GM20000 (cell line): ENCODE data around the gene COX4I1.
A peak's percentile ranks its signal among the peaks of the same experiment; 100 is the strongest.

ENCODE experiments used
- DNase-seq: peaks from one replicate; pipeline ENCODE4 v3.0.0; 2012; ENCODE audit warnings: low spot score
- TF ChIP-seq, protein P1 (sequence below): IDR thresholded peaks from 2 replicates; pipeline ENCODE4 v1.5.1; 2012; ENCODE audit warnings: mild to moderate bottlenecking, control low read depth; ENCODE audit errors: extremely low read depth, missing control alignments

COX4I1 gene

DNA sequence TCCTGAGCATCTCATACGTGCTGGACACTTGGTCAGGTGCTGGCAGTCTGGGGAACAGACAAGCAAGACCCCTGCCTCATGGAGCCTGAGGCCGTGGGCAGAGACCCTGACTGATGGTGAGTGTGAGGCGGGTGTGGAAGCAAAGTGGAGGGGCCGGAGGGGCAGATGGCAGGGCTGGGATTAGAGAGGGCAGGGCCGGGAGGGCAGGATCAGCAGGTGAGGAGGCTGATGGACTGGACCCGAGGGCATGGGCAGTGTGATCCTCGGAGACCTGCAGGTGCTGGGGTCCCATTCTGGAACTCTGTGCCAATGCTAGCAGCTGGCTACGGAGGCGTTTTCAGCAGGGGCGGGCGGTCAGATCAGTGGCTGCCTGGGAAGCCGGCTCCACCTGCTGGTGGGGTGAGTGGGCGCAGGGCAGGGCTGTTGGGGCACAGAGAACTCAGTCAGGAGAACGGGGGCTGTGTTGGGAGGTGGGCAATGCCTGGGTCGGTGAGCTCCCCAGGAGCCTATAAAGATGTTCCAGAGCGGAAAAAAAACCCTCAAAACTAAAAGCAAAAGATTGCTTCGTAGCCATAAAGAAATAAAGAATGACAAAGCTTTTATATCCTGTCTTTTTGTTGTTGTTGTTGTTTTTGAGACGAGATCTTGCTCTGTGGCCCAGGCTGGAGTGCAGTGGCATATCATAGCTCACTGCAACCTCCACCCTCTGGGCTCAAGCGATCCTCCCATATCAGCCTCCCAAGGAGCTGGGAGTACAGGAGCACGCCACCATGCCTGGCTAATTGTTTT, 39.7 kb upstream of the COX4I1 start:
- TF ChIP-seq, protein P1, sequence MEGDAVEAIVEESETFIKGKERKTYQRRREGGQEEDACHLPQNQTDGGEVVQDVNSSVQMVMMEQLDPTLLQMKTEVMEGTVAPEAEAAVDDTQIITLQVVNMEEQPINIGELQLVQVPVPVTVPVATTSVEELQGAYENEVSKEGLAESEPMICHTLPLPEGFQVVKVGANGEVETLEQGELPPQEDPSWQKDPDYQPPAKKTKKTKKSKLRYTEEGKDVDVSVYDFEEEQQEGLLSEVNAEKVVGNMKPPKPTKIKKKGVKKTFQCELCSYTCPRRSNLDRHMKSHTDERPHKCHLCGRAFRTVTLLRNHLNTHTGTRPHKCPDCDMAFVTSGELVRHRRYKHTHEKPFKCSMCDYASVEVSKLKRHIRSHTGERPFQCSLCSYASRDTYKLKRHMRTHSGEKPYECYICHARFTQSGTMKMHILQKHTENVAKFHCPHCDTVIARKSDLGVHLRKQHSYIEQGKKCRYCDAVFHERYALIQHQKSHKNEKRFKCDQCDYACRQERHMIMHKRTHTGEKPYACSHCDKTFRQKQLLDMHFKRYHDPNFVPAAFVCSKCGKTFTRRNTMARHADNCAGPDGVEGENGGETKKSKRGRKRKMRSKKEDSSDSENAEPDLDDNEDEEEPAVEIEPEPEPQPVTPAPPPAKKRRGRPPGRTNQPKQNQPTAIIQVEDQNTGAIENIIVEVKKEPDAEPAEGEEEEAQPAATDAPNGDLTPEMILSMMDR: peak; percentile 79
- peak; percentile 66 for DNase-seq

DNA sequence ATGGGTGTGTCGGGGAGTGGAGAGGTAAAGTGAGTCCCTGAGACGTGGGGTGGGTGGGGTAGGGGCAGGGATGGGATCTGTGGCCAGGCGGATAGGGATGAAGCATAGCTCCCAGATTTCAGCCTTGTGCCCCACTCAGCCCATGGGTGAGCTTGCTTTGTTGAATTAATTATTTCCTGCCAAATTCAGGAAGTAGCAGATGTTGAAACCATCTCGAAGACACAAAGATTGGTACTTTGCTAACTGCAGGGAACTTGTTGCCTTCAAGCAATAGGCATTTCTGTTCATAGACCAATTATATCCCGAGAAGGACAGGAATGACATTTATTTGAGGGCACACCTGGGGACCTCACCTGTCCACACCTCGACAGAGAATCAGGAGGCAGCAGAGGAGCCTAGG, 37.6 kb upstream of the COX4I1 start:
- TF ChIP-seq, protein P1: no peak
- DNase-seq: no peak

DNA sequence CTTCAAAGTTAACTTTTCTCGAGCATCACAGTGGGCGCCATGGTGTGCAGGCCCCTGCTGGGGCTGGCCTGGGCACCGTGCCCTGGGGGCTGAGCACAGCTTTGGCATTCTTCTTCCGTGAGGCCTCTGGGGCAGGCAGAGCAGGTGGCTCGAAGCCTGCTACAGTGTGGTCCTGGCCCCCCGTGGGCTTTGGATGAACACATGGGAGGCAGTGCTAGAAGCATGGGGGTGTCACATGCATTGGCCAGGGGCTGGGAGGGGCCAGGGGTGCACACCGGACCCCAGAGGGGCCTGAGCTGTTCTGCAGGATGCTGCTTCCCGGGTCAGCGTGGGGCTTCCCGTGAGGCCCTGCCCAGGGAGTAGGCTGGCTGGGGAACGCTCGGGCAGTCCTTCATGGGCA, 36.5 kb upstream of the COX4I1 start:
- TF ChIP-seq, protein P1: no peak

DNA sequence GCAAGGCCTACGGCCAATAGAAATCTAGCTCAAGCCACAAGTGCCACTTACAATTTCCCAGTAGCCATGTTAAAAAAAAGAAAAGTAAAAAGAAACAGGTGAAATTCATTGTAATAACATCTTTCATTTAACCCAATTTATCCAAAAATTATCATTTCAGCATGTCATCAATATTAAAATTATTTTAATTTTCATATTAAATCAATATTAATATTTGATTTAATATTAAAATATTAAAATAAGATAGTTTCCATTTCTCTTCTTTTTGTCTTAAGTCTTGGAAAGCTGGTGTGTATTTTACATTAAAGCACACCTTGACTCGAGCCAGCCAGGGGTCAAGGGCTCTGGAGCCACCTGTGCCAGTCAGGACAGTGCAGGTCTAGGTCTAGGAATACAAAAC, 35.9 kb upstream of the COX4I1 start:
- no peak for DNase-seq
- TF ChIP-seq, protein P1: no peak

More for the DNA sequence above, 36.5 kb upstream of the COX4I1 start:
- DNase-seq: no peak

DNA sequence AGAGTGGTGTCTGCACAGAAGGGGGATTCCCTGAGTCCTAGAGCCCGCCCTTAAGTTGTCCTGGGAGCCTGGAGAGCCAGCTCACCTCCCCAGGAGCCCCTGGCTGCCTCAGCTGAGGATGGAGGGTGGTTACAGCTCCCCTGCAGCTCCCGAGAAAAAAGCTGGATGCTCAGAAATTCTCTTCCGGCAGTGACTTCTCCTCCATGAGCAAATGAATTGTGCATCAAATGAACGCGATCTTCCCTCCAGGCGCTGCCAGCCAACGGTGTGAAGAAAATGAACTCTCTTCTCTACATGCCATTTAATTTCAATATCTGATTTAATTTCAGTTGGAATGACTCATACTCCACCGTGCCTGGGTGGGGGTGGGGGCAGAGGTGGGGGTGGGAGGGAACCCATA, 34.3 kb upstream of the COX4I1 start:
- DNase-seq: no peak
- TF ChIP-seq, protein P1: no peak

DNA sequence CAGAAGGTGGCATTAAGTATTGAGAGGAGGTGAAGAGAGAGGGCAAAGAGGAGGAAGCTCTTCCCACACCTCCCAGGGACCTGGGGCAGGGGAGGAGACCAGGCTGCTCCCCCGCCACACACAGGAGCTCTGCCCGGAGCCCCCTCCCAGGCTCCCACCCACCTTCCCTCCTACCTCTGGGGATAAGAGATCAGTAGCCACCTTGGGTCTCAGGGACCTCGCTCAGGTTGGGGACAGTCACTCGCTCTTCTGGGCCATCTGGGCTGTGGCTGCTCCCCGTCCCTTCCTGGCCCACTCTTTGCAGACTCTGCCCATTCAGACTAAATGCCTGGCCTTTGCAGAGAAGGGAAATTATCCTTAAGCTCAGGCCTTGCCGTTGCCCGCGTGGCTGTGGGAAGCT, 33.7 kb upstream of the COX4I1 start:
- DNase-seq: no peak
- TF ChIP-seq, protein P1: no peak

DNA sequence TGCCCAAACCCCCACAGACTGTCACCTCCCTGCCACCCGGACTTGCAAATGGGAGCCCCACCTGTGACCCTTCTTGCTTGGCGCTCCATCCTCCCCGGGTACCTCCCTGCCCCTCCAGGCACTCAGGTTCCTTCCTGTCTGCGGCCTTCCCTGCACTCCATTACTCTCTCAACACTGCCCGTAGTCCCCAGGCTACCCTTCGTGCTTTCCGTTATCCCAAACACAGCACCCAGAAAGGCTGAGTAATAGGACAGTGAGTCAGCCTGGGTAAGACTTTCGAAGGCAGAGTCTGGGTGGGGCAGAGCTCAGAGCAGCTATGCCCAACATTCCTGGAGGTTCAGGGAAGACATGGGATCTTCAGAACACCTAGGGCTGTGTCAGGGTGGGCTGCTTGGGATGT, 32.0 kb upstream of the COX4I1 start:
- TF ChIP-seq, protein P1: no peak
- DNase-seq: no peak
